Measurements from ENCODE around the gene PLEKHH1. TPM values are rescaled to one million over a fixed set of nuclear protein-coding genes. Genes with fewer than 3 reads are reported as not detected.

PLEKHH1 gene
- total RNA-seq, 4 donors from 2014 or later, result 1.8 to 6.1 (median 4.0) TPM

- Histone ChIP-seq H3K4me3 (no peak overlapping the region), H3K27me3 (no peaks in the 10 kb centered on the region), H3K36me3 (no peaks in the 10 kb centered on the region), H3K9me3 (no peaks in the 10 kb centered on the region), H3K27ac (no peak overlapping the region), H3K4me1 (no peaks in the 10 kb centered on the region)
- ATAC-seq, result no peak
- 67 to 90% methylated on average over 2 of the region's 3 CpGs for WGBS, 2 donors (ENCODE audit: low coverage in 1 of 2)
- TF ChIP-seq EP300 (IDR thresholded peaks at IDR 0.05) (no peak), POLR2AphosphoS5 (IDR thresholded peaks at IDR 0.05) (no peak), POLR2A (IDR thresholded peaks at IDR 0.05) (no peak), CTCF (IDR thresholded peaks at IDR 0.05) (no peak)
Observed at GRCh38 chr14:67638642-67639041, 105.6 kb downstream of the PLEKHH1 start.

Small RNA genes within 50 kb of the gene (small RNA-seq; reads per million reads assigned to genes)
- 0 reads per million in 4 donors for gene AL132640.3
- gene RF00019, result 0 reads per million in 4 donors

Other genes with a start within 250 kb of the PLEKHH1 start
- gene ATP6V1D, start 173.5 kb upstream of the PLEKHH1 start, total RNA-seq, result 100 to 1,000 TPM in 2 of 4 donors, 10 to 100 TPM in 2; 71.1 to 142 (median 94.3) TPM
- 100 to 1,000 TPM; 102 to 180 (median 150) TPM for gene EIF2S1, start 173.0 kb upstream of the PLEKHH1 start, total RNA-seq
- under 1 TPM in 1 of 4 donors, not detected in 3; 0.37 TPM for gene PLEK2, start 121.1 kb upstream of the PLEKHH1 start, total RNA-seq
- 1 to 10 TPM in 3 of 4 donors, under 1 TPM in 1; 0.94 to 3.9 (median 2.5) TPM for gene TMEM229B, start 44.6 kb upstream of the PLEKHH1 start, total RNA-seq
- 10 to 100 TPM; 20.5 to 31.9 (median 27.7) TPM for gene PIGH, start 67.0 kb downstream of the PLEKHH1 start, total RNA-seq
- 10 to 100 TPM in 3 of 4 donors, 1 to 10 TPM in 1; 5.7 to 24.7 (median 14.9) TPM for gene ARG2, start 86.6 kb downstream of the PLEKHH1 start, total RNA-seq
- gene VTI1B, start 141.3 kb downstream of the PLEKHH1 start, total RNA-seq, result 10 to 100 TPM; 77.0 to 98.5 (median 90.4) TPM
- 10 to 100 TPM; 38.5 to 42.5 (median 41.4) TPM for gene RDH11, start 162.5 kb downstream of the PLEKHH1 start, total RNA-seq
- under 1 TPM in 1 of 4 donors, not detected in 3; 0.20 TPM for gene RDH12, start 168.6 kb downstream of the PLEKHH1 start, total RNA-seq